Measurements from ENCODE around the gene RAB3IP. TPM values are rescaled to one million over a fixed set of nuclear protein-coding genes. Genes with fewer than 3 reads are reported as not detected.

RAB3IP gene
- total and polyA plus RNA-seq, 2 of the 4 experiments (the other 2 are of a cell fraction): 1.5 to 2.7 TPM

GRCh38 chr12:69783365-69783764 lies 44.7 kb downstream of the RAB3IP start:
- Histone ChIP-seq H4K91ac (ENCODE audit: insufficient read depth, low read depth, low read length) (no peak overlapping the region), H4K8ac (ENCODE audit: low read depth in 2 of 2, low read length in 2 of 2) (no peak overlapping the region), H2BK15ac (ENCODE audit: low read depth, low read length) (no peak overlapping the region), H2AK9ac (replicated peaks; ENCODE audit: low read depth, low read length, poor library complexity) (no peak overlapping the region), H3K4me2 (ENCODE audit: low read depth, low read length) (no peak overlapping the region), H3K9ac (ENCODE audit: low read depth, low read length) (no peak overlapping the region), H3K14ac (replicated peaks; ENCODE audit: low read depth, low read length) (no peak overlapping the region), H4K20me1 (ENCODE audit: insufficient read depth, low read length) (no peaks in the 10 kb centered on the region), H2AFZ (replicated peaks; ENCODE audit: low read length, poor library complexity) (no peak overlapping the region), H3K4me3 (ENCODE audit: insufficient read depth, low read depth, low read length) (no peak overlapping the region), H3K9me3 (ENCODE audit: control insufficient read depth, insufficient read depth, low read length) (no peaks in the 10 kb centered on the region), H3K4ac (ENCODE audit: low read depth, low read length) (no peak overlapping the region), H4K5ac (ENCODE audit: low read depth, low read length) (no peak overlapping the region), H3K56ac (ENCODE audit: extremely low read depth, insufficient read depth, low read length) (no peak overlapping the region), H2BK120ac (ENCODE audit: low read depth, low read length) (no peak overlapping the region), H2AK5ac (ENCODE audit: low read depth, low read length) (no peak overlapping the region), H3K27me3 (ENCODE audit: control insufficient read depth, insufficient read depth, low read length) (no peaks in the 10 kb centered on the region), H3K27ac (ENCODE audit: insufficient read depth, low read length) (no peak overlapping the region), H3K9me1 (ENCODE audit: insufficient read depth, low read length) (no peaks in the 10 kb centered on the region), H3K36me3 (ENCODE audit: control insufficient read depth, insufficient read depth, low read length) (no peaks in the 10 kb centered on the region), H3K18ac (ENCODE audit: low read depth, low read length) (no peak overlapping the region), H3K23ac (ENCODE audit: low read depth, low read length) (no peak overlapping the region), H2BK20ac (ENCODE audit: low read depth, low read length) (no peak overlapping the region), H2BK5ac (ENCODE audit: low read depth, low read length, poor library complexity, severe bottlenecking) (no peak overlapping the region), H3K4me1 (ENCODE audit: control insufficient read depth, insufficient read depth, low read length) (no peaks in the 10 kb centered on the region), H3K79me1 (ENCODE audit: low read depth in 1 of 2, low read length in 2 of 2) (no peaks in the 10 kb centered on the region)
- intact Hi-C loops (cut with micrococcal nuclease): loop anchor here (10.0 kb wide), 1 partner anchor 941 kb away; no protein-coding TSS in a partner anchor
- WGBS, 2 experiments (ENCODE audit: extremely low coverage in 2 of 2, insufficient read length in 1 of 2): no CpG with 5 or more reads among the region's 6 CpGs
- POLR2A ChIA-PET (ENCODE audit: unreplicated experiment): no interaction called here
- DNase-seq (no peak), ATAC-seq (ENCODE audit: low read depth) (no peak)
- in situ Hi-C loops (cut with MboI; ENCODE audit: low sequenced_read_pairs): no loop called here
- TF ChIP-seq BHLHE40 (IDR thresholded peaks at IDR 0.05; ENCODE audit: low read depth, low read length): no peak
- no peak for TF ChIP-seq NFE2L2 (IDR thresholded peaks at IDR 0.05; ENCODE audit: low read depth, low read length)
- no peak for TF ChIP-seq MXI1 (IDR thresholded peaks at IDR 0.05; ENCODE audit: borderline replicate concordance, low read depth, low read length)
- TF ChIP-seq CHD1 (IDR thresholded peaks at IDR 0.05; ENCODE audit: low read depth, low read length): no peak
- TF ChIP-seq CEBPB (IDR thresholded peaks at IDR 0.05; ENCODE audit: low read depth, low read length): no peak
- no peak for TF ChIP-seq MAZ (IDR thresholded peaks at IDR 0.05; ENCODE audit: borderline replicate concordance, low read depth, low read length)
- TF ChIP-seq, protein P1, sequence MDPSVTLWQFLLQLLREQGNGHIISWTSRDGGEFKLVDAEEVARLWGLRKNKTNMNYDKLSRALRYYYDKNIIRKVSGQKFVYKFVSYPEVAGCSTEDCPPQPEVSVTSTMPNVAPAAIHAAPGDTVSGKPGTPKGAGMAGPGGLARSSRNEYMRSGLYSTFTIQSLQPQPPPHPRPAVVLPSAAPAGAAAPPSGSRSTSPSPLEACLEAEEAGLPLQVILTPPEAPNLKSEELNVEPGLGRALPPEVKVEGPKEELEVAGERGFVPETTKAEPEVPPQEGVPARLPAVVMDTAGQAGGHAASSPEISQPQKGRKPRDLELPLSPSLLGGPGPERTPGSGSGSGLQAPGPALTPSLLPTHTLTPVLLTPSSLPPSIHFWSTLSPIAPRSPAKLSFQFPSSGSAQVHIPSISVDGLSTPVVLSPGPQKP (IDR thresholded peaks at IDR 0.05; ENCODE audit: borderline replicate concordance, low read depth, low read length): no peak
- no peak for TF ChIP-seq SMC3 (IDR thresholded peaks at IDR 0.05; ENCODE audit: low read depth, low read length)
- no peak for TF ChIP-seq CTCF (conservative IDR thresholded peaks at IDR 0.05; ENCODE audit: low read depth, low read length)
- TF ChIP-seq POLR2A (IDR thresholded peaks at IDR 0.05; ENCODE audit: low read depth, low read length): no peak
- no peak for TF ChIP-seq MAFK (IDR thresholded peaks at IDR 0.05; ENCODE audit: low read depth, low read length)
- TF ChIP-seq FOS (IDR thresholded peaks at IDR 0.05; ENCODE audit: low read depth, low read length): no peak
- TF ChIP-seq, protein P2, sequence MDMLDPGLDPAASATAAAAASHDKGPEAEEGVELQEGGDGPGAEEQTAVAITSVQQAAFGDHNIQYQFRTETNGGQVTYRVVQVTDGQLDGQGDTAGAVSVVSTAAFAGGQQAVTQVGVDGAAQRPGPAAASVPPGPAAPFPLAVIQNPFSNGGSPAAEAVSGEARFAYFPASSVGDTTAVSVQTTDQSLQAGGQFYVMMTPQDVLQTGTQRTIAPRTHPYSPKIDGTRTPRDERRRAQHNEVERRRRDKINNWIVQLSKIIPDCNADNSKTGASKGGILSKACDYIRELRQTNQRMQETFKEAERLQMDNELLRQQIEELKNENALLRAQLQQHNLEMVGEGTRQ (IDR thresholded peaks at IDR 0.05; ENCODE audit: low read depth, low read length): no peak
- TF ChIP-seq RFX5 (IDR thresholded peaks at IDR 0.05; ENCODE audit: low read depth, low read length): no peak
- TF ChIP-seq RCOR1 (IDR thresholded peaks at IDR 0.05; ENCODE audit: insufficient replicate concordance, low read length): no peak
- no peak for TF ChIP-seq RAD21 (IDR thresholded peaks at IDR 0.05; ENCODE audit: low read length)
- dilution Hi-C loops (cut with HindIII; ENCODE audit: low sequenced_read_pairs, unreplicated experiment): no loop called here
- CTCF ChIA-PET: no interaction called here
- no TSS peak for BruUV-seq (replicated peaks)
